IPS-20b (cell line): Measurements from ENCODE around the gene COPS3.
"Not testable (repeated sequence)": the region's sequence is repeated elsewhere in the genome, so short reads cannot be mapped to it uniquely, and the experiment has no call there.

Source experiments
- H3K27ac ChIP-seq: one replicate; pipeline ENCODE4 v1.5.1; 2013; ENCODE audit warnings: low read length
- H3K27me3 ChIP-seq: 2 replicates; pipeline ENCODE4 v1.6.1; 2013; ENCODE audit warnings: mild to moderate bottlenecking, low read length, inconsistent platforms; ENCODE audit not compliant: insufficient read depth
- H3K36me3 ChIP-seq: 2 replicates; pipeline ENCODE4 v1.6.1; 2013; ENCODE audit warnings: low read depth, mild to moderate bottlenecking, inconsistent platforms, low read length, moderate library complexity; ENCODE audit not compliant: insufficient read depth
- H3K4me1 ChIP-seq: 2 replicates; pipeline ENCODE4 v1.6.1; 2013; ENCODE audit warnings: mild to moderate bottlenecking, control low read depth, inconsistent platforms, low read length, moderate library complexity; ENCODE audit not compliant: insufficient read depth
- H3K4me3 ChIP-seq: 2 replicates; pipeline ENCODE4 v1.5.1; 2013; ENCODE audit warnings: mild to moderate bottlenecking, low read length, inconsistent platforms
- H3K9ac ChIP-seq: 2 replicates; pipeline ENCODE4 v1.6.1; 2013; ENCODE audit warnings: low read depth, mild to moderate bottlenecking, inconsistent platforms, low read length, moderate library complexity
- H3K9me3 ChIP-seq: 2 replicates; pipeline ENCODE4 v1.6.1; 2013; ENCODE audit warnings: mild to moderate bottlenecking, low read depth, low read length, inconsistent platforms; ENCODE audit not compliant: insufficient read depth

COPS3 gene

DNA sequence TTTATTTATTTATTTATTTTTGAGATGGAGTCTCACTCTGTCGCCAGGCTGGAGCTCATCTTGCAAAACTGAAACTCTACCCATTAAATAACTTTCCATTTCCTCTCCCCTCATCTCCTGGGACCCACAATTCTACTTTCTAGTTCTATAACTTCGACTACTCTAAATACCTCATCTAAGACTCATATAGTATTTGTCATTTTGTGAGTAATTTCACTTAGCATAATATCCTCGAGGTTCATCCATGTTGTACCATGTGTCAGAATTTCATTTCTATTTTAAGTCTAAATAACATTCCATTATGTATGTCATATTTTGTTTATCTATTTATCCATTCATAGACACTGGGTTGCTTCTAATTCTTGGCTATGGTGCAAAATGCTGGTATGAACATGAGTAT, 17.1 kb upstream of the COPS3 start:
- no peak overlapping the region for H3K27ac ChIP-seq
- no peaks in the 10 kb centered on the region for H3K9me3 ChIP-seq
- H3K4me1 ChIP-seq: peaks cover 3% of the 10 kb centered on the region; the same call in 1 of the 2 replicates
- H3K27me3 ChIP-seq: no peaks in the 10 kb centered on the region
- H3K4me3 ChIP-seq: no peak overlapping the region
- H3K36me3 ChIP-seq: no peaks in the 10 kb centered on the region
- no peak overlapping the region for H3K9ac ChIP-seq

- no peaks in the 10 kb centered on the region for H3K9me3 ChIP-seq
- H3K27me3 ChIP-seq: no peaks in the 10 kb centered on the region
- no peak overlapping the region for H3K9ac ChIP-seq
- no peak overlapping the region for H3K27ac ChIP-seq
- no peak overlapping the region for H3K4me3 ChIP-seq
- no peaks in the 10 kb centered on the region for H3K36me3 ChIP-seq
- H3K4me1 ChIP-seq: peaks cover 3% of the 10 kb centered on the region; the same call in 1 of the 2 replicates
These were observed 16.2 kb upstream of the COPS3 start for GRCh38 chr17:17297217-17297616.

GRCh38 chr17:17295141-17295540, 14.1 kb upstream of the COPS3 start:
- Histone ChIP-seq H3K36me3 (no peaks in the 10 kb centered on the region), H3K27ac (no peak overlapping the region), H3K27me3 (no peaks in the 10 kb centered on the region; the same call in 1 of the 2 replicates), H3K9ac (no peak overlapping the region), H3K9me3 (no peaks in the 10 kb centered on the region), H3K4me1 (no peaks in the 10 kb centered on the region), H3K4me3 (no peak overlapping the region)

DNA sequence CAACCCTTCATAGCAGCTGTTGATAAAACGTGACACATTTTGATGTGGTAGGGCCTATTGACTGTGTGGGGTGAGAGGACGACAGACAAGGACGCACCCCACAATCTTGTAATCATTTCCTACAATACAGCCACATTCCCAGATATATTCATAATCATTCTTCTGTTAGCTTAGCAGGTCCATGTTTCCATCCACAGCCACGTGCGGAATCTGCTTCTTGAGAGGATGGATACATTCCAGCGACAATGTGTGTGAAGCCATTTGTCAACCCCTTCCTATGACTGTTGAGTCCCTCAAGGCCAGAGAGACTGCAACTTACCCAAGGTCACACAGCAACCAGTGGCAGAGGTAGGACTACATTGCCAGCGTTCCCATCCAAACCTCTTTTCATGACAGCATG, 8.7 kb upstream of the COPS3 start:
- no peaks in the 10 kb centered on the region; the same call in 1 of the 2 replicates for H3K27me3 ChIP-seq
- no peaks in the 10 kb centered on the region for H3K9me3 ChIP-seq
- no peak overlapping the region for H3K27ac ChIP-seq
- no peaks in the 10 kb centered on the region for H3K4me1 ChIP-seq
- H3K9ac ChIP-seq: no peak overlapping the region
- H3K4me3 ChIP-seq: no peak overlapping the region
- no peaks in the 10 kb centered on the region for H3K36me3 ChIP-seq

- Histone ChIP-seq H3K36me3 (no peaks in the 10 kb centered on the region), H3K4me1 (no peaks in the 10 kb centered on the region), H3K27ac (no peak overlapping the region), H3K4me3 (no peak overlapping the region), H3K27me3 (no peaks in the 10 kb centered on the region; the same call in 1 of the 2 replicates), H3K9ac (no peak overlapping the region), H3K9me3 (no peaks in the 10 kb centered on the region)
These were observed 8.0 kb upstream of the COPS3 start for GRCh38 chr17:17289086-17289485.

- Histone ChIP-seq H3K4me1 (peaks cover 3% of the 10 kb centered on the region; the same call in 1 of the 2 replicates), H3K27me3 (no peaks in the 10 kb centered on the region; the same call in 1 of the 2 replicates), H3K9ac (no peak overlapping the region), H3K9me3 (no peaks in the 10 kb centered on the region), H3K36me3 (no peaks in the 10 kb centered on the region), H3K27ac (no peak overlapping the region), H3K4me3 (no peak overlapping the region)
These were observed 4.9 kb upstream of the COPS3 start for GRCh38 chr17:17285951-17286350.

- Histone ChIP-seq H3K9ac (peak overlapping the region; percentile 94; the same call in 1 of the 2 replicates), H3K4me3 (peak overlapping the region; percentile 86), H3K4me1 (peaks cover 6% of the 10 kb centered on the region; the same call in 1 of the 2 replicates), H3K27ac (no peak overlapping the region), H3K27me3 (no peaks in the 10 kb centered on the region), H3K36me3 (peaks cover 14% of the 10 kb centered on the region), H3K9me3 (no peaks in the 10 kb centered on the region)
These were observed 1.7 kb downstream of the COPS3 start for GRCh38 chr17:17279316-17279715.

- H3K27me3 ChIP-seq, H3K27ac ChIP-seq, H3K4me1 ChIP-seq, H3K4me3 ChIP-seq, H3K9me3 ChIP-seq, H3K9ac ChIP-seq: not testable (repeated sequence)
- peaks cover 33% of the 10 kb centered on the region for H3K36me3 ChIP-seq
These were observed 3.6 kb downstream of the COPS3 start for GRCh38 chr17:17277431-17277830.

GRCh38 chr17:17275971-17276370, 5.1 kb downstream of the COPS3 start:
- Histone ChIP-seq H3K4me1 (peaks cover 3% of the 10 kb centered on the region; the same call in 1 of the 2 replicates), H3K9me3 (no peaks in the 10 kb centered on the region), H3K9ac (no peak overlapping the region), H3K36me3 (peaks cover 37% of the 10 kb centered on the region), H3K4me3 (no peak overlapping the region), H3K27me3 (no peaks in the 10 kb centered on the region), H3K27ac (no peak overlapping the region)

GRCh38 chr17:17269926-17270773, 10.9 kb downstream of the COPS3 start:
- no peak overlapping the region for H3K4me3 ChIP-seq
- H3K9me3 ChIP-seq: no peaks in the 10 kb centered on the region
- peaks cover 88% of the 10 kb centered on the region for H3K36me3 ChIP-seq
- H3K27ac ChIP-seq: no peak overlapping the region
- H3K27me3 ChIP-seq: no peaks in the 10 kb centered on the region
- no peaks in the 10 kb centered on the region for H3K4me1 ChIP-seq
- no peak overlapping the region for H3K9ac ChIP-seq

DNA sequence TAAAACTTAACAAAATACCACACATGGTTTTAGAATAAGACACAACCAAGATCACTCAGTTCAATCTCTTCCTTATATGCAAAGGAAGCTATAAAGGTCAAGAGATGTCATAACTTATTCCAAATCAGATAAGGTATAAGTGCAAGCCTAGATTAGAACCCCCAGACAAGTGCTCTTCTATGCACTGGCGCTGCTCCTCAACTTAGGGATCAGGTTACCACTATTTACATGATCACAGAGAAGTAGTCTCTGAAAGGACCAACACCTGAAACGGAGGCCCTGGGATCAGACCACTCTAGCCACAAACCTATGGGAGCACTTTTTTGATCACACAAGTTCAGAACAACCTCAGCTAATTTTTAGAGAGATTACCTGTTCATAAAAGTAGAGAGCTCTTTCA, 16.6 kb downstream of the COPS3 start:
- Histone ChIP-seq H3K4me1 (no peaks in the 10 kb centered on the region), H3K9me3 (no peaks in the 10 kb centered on the region), H3K4me3 (no peak overlapping the region), H3K36me3 (peaks cover 86% of the 10 kb centered on the region), H3K27ac (no peak overlapping the region), H3K9ac (no peak overlapping the region), H3K27me3 (no peaks in the 10 kb centered on the region)

- Histone ChIP-seq H3K27ac (no peak overlapping the region), H3K36me3 (peaks cover 78% of the 10 kb centered on the region), H3K4me1 (no peaks in the 10 kb centered on the region), H3K27me3 (no peaks in the 10 kb centered on the region), H3K9ac (no peak overlapping the region), H3K4me3 (no peak overlapping the region), H3K9me3 (no peaks in the 10 kb centered on the region)
These were observed 22.0 kb downstream of the COPS3 start for GRCh38 chr17:17258998-17259397.
